ENCODE measurements around the gene FXYD5.

- TF ChIP-seq CTCF (conservative IDR thresholded peaks at IDR 0.05 in 1 of 2, IDR thresholded peaks at IDR 0.05 in 1 of 2; ENCODE audit: extremely low read depth in 1 of 2, insufficient read depth in 1 of 2, low read depth in 1 of 2, low read length in 2 of 2) = no peak
- no peak for TF ChIP-seq EZH2 (IDR thresholded peaks at IDR 0.05; ENCODE audit: borderline replicate concordance, low read length)
Measured at GRCh38 chr19:35105411-35106290, 48.9 kb upstream of the FXYD5 start.

Measured in mammary epithelial cell (primary cell).